Left lung (tissue), 10 donors: ENCODE results near the gene VWA7. TPM values are rescaled to one million over a fixed set of nuclear protein-coding genes. Genes with fewer than 3 reads are reported as not detected.
A peak's percentile ranks its signal among the peaks of the same experiment; 100 is the strongest.

ENCODE experiments used
- ATAC-seq: fragments of 200-7000 bp; cut with Tn5 transposase; one replicate; pipeline ENCODE4 v1.9.1; 2020; ENCODE audit warnings: moderate library complexity
- DNase-seq, 4 donors: peaks; one replicate each; pipeline ENCODE4 v3.0.0-alpha.2; 2013 to 2020
- H3K27ac ChIP-seq, 2 donors: fragments of 200-600 bp; sonication (generic) in 1 of 2; one replicate each; pipeline versions ENCODE4 v1.5.0 to v1.8.0; 2020 to 2021
- H3K27me3 ChIP-seq, 2 donors: fragments of 200-600 bp; sonication (generic) in 1 of 2; one replicate each; pipeline versions ENCODE4 v1.5.0 to v1.8.0; 2020 to 2021
- H3K36me3 ChIP-seq, 2 donors: fragments of 200-600 bp; sonication (generic) in 1 of 2; one replicate each; pipeline versions ENCODE4 v1.5.0 to v1.8.0; 2020 to 2021
- H3K4me1 ChIP-seq, 2 donors: fragments of 200-600 bp; one replicate each; pipeline ENCODE4 v1.8.0; 2021
- H3K4me3 ChIP-seq, 2 donors: fragments of 200-600 bp; sonication (generic) in 1 of 2; one replicate each; pipeline versions ENCODE4 v1.5.0 to v1.8.0; 2020 to 2021; ENCODE audit warnings: mild to moderate bottlenecking in 1 of 2
- H3K9me3 ChIP-seq, 2 donors: fragments of 200-600 bp; sonication (generic) in 1 of 2; one replicate each; pipeline versions ENCODE4 v1.5.0 to v1.8.0; 2020 to 2021
- CTCF ChIP-seq, 2 donors: fragments of 200-600 bp; sonication (generic) in 1 of 2; IDR thresholded peaks; one replicate each; pipeline versions ENCODE4 v1.5.0 to v1.8.0; 2021; ENCODE audit warnings: antibody characterized with exemption in 2 of 2
- intact Hi-C, 2 donors: fragments of 100-400 bp; cut with DNase I; formaldehyde crosslinking; loops; one replicate each; pipeline versions ENCODE4 v1.11.2 to v1.14.2; 2022
- polyA plus RNA-seq, 6 donors: library from polyadenylated mRNA; unstranded; fragments of 120-200 nt; gene quantifications; one replicate each; pipeline ENCODE4 v1.2.1, GENCODE V29; 2013; ENCODE audit not compliant: insufficient read length in 6 of 6
- total RNA-seq, 2 donors: library from RNA; stranded (reverse); fragmentation: NEBNext Ultra II Directional; extraction: Animal tissue kit (Norgen Biotek cat#: 25700); gene quantifications; one replicate each; pipeline ENCODE4 v1.2.1, GENCODE V29; 2021
- donor health status: DM: no; HTN: yes; CAD: no.
- donor health status: DM: no; HTN: no; CAD: no.

The VWA7 gene
- total and polyA plus RNA-seq, 8 donors, result 1.4 to 5.0 (median 2.9) TPM

DNA sequence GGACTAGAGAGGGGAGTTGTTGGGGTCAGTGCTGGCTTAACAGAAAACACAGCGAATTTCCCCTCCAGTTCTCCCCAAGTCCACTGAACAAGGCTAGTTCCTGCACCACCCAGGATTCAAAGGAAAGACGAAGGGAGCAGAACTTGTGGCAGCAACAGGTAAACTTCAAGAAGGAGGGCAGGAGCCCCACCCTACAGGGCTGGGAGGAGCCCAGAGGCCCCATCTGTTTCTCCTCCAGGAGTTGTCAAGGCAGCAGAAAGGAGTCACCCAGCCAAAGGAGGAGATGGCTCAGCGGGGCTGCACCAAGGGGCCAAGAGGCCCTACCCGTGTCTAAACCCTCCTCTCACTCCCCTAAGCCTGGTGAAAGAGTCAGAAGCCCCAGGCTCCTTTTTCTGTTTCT lies 12.9 kb downstream of the VWA7 start:
- ATAC-seq (no peak), DNase-seq (peak in 1 of 4 donors; percentile 56)
- H3K4me3 ChIP-seq, result no peak overlapping the region
- peaks cover 0 to 15% of the 10 kb centered on the region in 2 donors for H3K4me1 ChIP-seq
- no peak overlapping the region for H3K27ac ChIP-seq
- H3K36me3 ChIP-seq, result peaks cover 0 to 14% of the 10 kb centered on the region in 2 donors
- no peak for TF ChIP-seq CTCF (IDR thresholded peaks at IDR 0.05)
- no peaks in the 10 kb centered on the region for H3K9me3 ChIP-seq
- intact Hi-C loops, result no loop called here
- H3K27me3 ChIP-seq, result no peaks in the 10 kb centered on the region

GRCh38 chr6:31763619-31763940 lies 13.5 kb downstream of the VWA7 start:
- H3K4me1 ChIP-seq, result peaks cover 0 to 9% of the 10 kb centered on the region in 2 donors
- TF ChIP-seq CTCF (IDR thresholded peaks at IDR 0.05), result no peak
- no peak overlapping the region for H3K4me3 ChIP-seq
- peak in 1 of 4 donors; percentile 17 for DNase-seq
- no peaks in the 10 kb centered on the region for H3K9me3 ChIP-seq
- peaks cover 0 to 15% of the 10 kb centered on the region in 2 donors for H3K36me3 ChIP-seq
- no peaks in the 10 kb centered on the region for H3K27me3 ChIP-seq
- intact Hi-C loops, result no loop called here
- ATAC-seq, result peak; percentile 43
- H3K27ac ChIP-seq, result no peak overlapping the region

DNA sequence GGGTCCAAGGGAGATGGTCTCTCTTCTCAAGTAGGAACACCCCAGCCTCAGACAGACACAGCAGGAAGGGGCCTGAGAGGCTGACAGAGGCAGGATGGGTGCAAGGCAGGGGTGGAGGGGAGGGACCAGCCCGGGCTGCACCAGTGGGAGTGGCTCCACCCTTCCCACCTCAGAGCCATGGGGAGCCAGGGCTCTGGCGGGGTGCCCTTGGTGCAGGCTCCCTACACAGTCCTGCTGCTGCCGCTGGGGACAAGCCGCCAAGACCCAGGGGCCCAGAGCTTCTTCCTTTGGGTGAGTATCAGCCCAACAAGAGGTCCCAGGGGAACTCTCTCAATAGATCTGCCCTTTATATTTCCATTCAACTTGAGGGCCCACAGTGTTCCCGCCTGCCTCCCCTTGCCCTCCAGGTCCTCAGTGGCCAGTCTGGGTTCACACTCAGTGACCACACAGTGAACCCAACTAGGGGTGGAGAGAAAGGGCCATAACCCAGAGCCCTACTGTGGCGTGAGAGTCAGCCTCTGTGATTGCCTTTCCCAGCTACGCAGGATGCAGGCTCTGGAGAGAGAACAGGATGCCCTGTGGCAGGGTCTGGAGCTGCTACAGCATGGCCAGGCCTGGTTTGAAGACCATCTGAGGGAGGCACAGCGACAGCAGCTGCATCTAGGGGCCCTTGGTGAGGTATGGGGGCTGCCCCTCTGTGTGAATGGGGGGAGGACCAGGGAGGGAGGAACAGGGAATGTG lies 14.1 kb downstream of the VWA7 start:
- peaks cover 0 to 15% of the 10 kb centered on the region in 2 donors for H3K36me3 ChIP-seq
- H3K4me1 ChIP-seq, result peaks cover 0 to 4% of the 10 kb centered on the region in 2 donors
- no peak overlapping the region for H3K4me3 ChIP-seq
- H3K27ac ChIP-seq, result no peak overlapping the region
- H3K9me3 ChIP-seq, result no peaks in the 10 kb centered on the region
- ATAC-seq (no peak), DNase-seq (no peak)
- no peaks in the 10 kb centered on the region for H3K27me3 ChIP-seq
- intact Hi-C loops, result no loop called here
- no peak for TF ChIP-seq CTCF (IDR thresholded peaks at IDR 0.05)

- Histone ChIP-seq H3K4me1 (peaks cover 0 to 3% of the 10 kb centered on the region in 2 donors), H3K4me3 (no peak within 1 kb of the TSS), H3K27me3 (no peaks in the 10 kb centered on the region), H3K9me3 (no peaks in the 10 kb centered on the region), H3K27ac (no peak within 1 kb of the TSS), H3K36me3 (peaks cover 0 to 15% of the 10 kb centered on the region in 2 donors)
- intact Hi-C loops, result no loop called here
- TF ChIP-seq CTCF (IDR thresholded peaks at IDR 0.05), result no peak
- no peak for ATAC-seq
- DNase-seq, result no peak
These were observed 14.8 kb downstream of the VWA7 start, which contains the start of gene SAPCD1 for GRCh38 chr6:31762356-31762755. SAPCD1 (plus strand) TSS chr6:31762656; CDS start chr6:31763055, 399 bp downstream.

DNA sequence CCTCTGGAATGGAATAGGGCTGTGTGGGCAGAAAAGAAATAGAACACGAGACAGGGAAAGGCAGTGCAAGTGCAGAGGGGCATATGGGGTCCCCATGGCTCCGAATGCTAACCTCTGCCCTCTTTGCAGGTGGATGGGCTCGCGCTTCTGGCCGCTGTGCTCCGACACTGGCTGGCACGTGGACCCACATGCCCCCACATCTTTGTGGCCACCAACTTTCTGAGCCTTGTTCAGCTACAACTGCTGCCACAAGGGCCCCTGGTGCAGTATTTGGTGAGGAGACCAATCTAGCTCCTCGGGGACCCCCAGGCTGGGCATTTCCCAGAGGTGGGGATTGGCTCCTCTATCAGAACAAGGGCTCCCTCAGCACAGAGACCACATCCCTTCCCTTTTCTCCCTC lies 15.8 kb downstream of the VWA7 start:
- ATAC-seq, result no peak
- intact Hi-C loops, result no loop called here
- TF ChIP-seq CTCF (IDR thresholded peaks at IDR 0.05), result no peak

More for the DNA sequence above, 15.8 kb downstream of the VWA7 start:
- Histone ChIP-seq H3K4me1 (no peaks in the 10 kb centered on the region), H3K27ac (no peak overlapping the region), H3K36me3 (peaks cover 0 to 15% of the 10 kb centered on the region in 2 donors), H3K9me3 (no peaks in the 10 kb centered on the region), H3K4me3 (no peak overlapping the region), H3K27me3 (no peaks in the 10 kb centered on the region)
- DNase-seq, result no peak
